ENCODE data around the gene TYROBP.

DNA sequence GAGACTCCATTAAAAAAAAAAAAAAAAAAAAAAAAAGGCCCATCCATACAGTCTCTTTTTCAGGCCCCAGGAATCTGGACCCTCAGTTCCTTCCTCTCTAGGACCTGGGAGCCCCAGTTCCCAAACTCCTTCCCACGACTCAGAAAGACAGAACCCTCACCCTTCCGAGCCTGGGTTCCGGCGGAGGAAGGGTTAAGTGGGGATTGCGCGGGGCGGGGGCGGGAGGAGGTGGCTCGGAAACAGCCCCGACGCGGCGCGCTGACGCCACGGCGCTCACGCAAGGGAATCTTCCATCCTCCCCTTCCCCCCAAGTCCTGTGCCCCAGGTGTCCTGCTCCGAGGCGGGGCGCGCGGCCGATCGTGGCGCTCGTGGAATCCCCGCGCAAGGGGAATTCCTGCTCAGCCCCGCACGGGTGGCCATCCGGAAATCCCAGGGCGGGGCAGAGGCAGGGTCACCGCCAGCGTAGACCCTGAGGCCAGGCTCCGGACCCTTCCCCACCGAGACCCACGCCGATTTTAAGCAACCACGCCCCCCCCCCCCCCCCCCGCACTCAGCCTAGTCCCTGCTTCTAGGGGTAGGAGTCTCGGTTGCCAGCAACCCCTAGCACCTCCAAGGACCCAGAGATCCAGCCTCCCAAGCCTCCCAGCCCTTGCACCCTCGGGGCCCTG, 8.4 kb downstream of the TYROBP start:
- TF ChIP-seq BHLHE40 (IDR thresholded peaks at IDR 0.05; ENCODE audit: borderline replicate concordance): no peak
- TF ChIP-seq FOXM1 (IDR thresholded peaks at IDR 0.05; ENCODE audit: borderline replicate concordance): no peak
